HEK293 (cell line): ENCODE measurements around the gene SHISA9.

Experiments used
- CTCF ChIA-PET: fragments of 350-600 bp; formaldehyde crosslinking; extraction: SDS; loops from one replicate; lab custom pipeline; 2021; ENCODE audit warnings: antibody characterized with exemption; lab: Yijun Ruan, JAX
- POLR2A ChIA-PET: fragments of 300-600 bp; formaldehyde crosslinking; extraction: SDS; loops from one replicate; lab custom pipeline; 2020; ENCODE audit warnings: antibody characterized with exemption, inconsistent platforms; lab: Yijun Ruan, JAX
- H3K27ac ChIP-seq: fragments of 200-500 bp; sonication (Bioruptor generic); 2 replicates; pipeline ENCODE4 v1.5.1; 2014; ENCODE audit warnings: low read depth, low read length, control low read depth, inconsistent platforms; ENCODE audit errors: extremely low read depth
- H3K36me3 ChIP-seq, 2 experiments: fragments of 200-500 bp in 1 of 2; sonication (Bioruptor generic) in 1 of 2; 1 replicate in 1 of 2; 2 replicates in 1 of 2; pipeline ENCODE4 v1.5.1; 2014 to 2017; ENCODE audit warnings: inconsistent platforms in 2 of 2, low read length in 2 of 2; ENCODE audit not compliant: control insufficient read depth in 2 of 2, insufficient read depth in 1 of 2
- H3K4me1 ChIP-seq: fragments of 200-500 bp; sonication (Bioruptor generic); 2 replicates; pipeline ENCODE4 v1.5.1; 2014; ENCODE audit warnings: mild to moderate bottlenecking, low read length, inconsistent platforms; ENCODE audit not compliant: control insufficient read depth, insufficient read depth
- H3K4me3 ChIP-seq: 2 replicates; pipeline ENCODE4 v1.5.1; 2011; ENCODE audit warnings: low read depth, mild to moderate bottlenecking, control low read depth, low read length, moderate library complexity
- H3K9me3 ChIP-seq: fragments of 200-500 bp; sonication (Bioruptor generic); 2 replicates; pipeline ENCODE4 v1.5.1; 2014; ENCODE audit warnings: low read depth, low read length, inconsistent platforms; ENCODE audit not compliant: control insufficient read depth, insufficient read depth
- BCL11A ChIP-seq: fragments of 450-650 bp; formaldehyde crosslinking; IDR thresholded peaks from 2 replicates; pipeline ENCODE4 v1.5.1; 2016; ENCODE audit warnings: low read depth, missing biosample characterization, missing genetic modification characterization
- KLF10 ChIP-seq: fragments of 450-650 bp; IDR thresholded peaks from 2 replicates; pipeline ENCODE4 v1.5.1; 2018; ENCODE audit warnings: missing biosample characterization, mild to moderate bottlenecking, missing genetic modification characterization
- MYNN ChIP-seq: fragments of 450-650 bp; formaldehyde crosslinking; IDR thresholded peaks from 2 replicates; pipeline ENCODE4 v1.5.1; 2016; ENCODE audit warnings: missing biosample characterization, missing genetic modification characterization, borderline replicate concordance
- RBAK ChIP-seq: fragments of 450-650 bp; formaldehyde crosslinking; IDR thresholded peaks from 2 replicates; pipeline ENCODE4 v1.5.1; 2016; ENCODE audit warnings: missing biosample characterization, missing genetic modification characterization
- ZNF19 ChIP-seq: fragments of 450-650 bp; formaldehyde crosslinking; IDR thresholded peaks from 2 replicates; pipeline ENCODE4; 2016; ENCODE audit warnings: missing biosample characterization, missing genetic modification characterization, low read depth
- ZNF214 ChIP-seq: fragments of 450-650 bp; formaldehyde crosslinking; IDR thresholded peaks from 2 replicates; pipeline ENCODE4 v1.5.1; 2017; ENCODE audit warnings: missing biosample characterization, mild to moderate bottlenecking, missing genetic modification characterization, borderline replicate concordance
- ZNF473 ChIP-seq: fragments of 450-650 bp; formaldehyde crosslinking; IDR thresholded peaks from 2 replicates; pipeline ENCODE4 v1.5.1; 2017; ENCODE audit warnings: missing biosample characterization, missing genetic modification characterization
- ZNF610 ChIP-seq: fragments of 450-650 bp; formaldehyde crosslinking; IDR thresholded peaks from 2 replicates; pipeline ENCODE4 v1.5.1; 2016; ENCODE audit warnings: missing biosample characterization, missing genetic modification characterization, borderline replicate concordance
- ZNF623 ChIP-seq: fragments of 450-650 bp; formaldehyde crosslinking; IDR thresholded peaks from 2 replicates; pipeline ENCODE4 v1.5.1; 2016; ENCODE audit warnings: missing biosample characterization, missing genetic modification characterization
- ZNF654 ChIP-seq: fragments of 450-650 bp; formaldehyde crosslinking; IDR thresholded peaks from 2 replicates; pipeline ENCODE4 v1.5.1; 2016; ENCODE audit warnings: low read depth, missing biosample characterization, missing genetic modification characterization
- ZNF660 ChIP-seq: fragments of 450-650 bp; IDR thresholded peaks from 2 replicates; pipeline ENCODE4 v1.5.1; 2018; ENCODE audit warnings: missing biosample characterization, mild to moderate bottlenecking, missing genetic modification characterization
- ZSCAN30 ChIP-seq: fragments of 450-650 bp; IDR thresholded peaks from 2 replicates; pipeline ENCODE4 v1.5.1; 2018; ENCODE audit warnings: missing biosample characterization, mild to moderate bottlenecking, missing genetic modification characterization, moderate library complexity
- TF ChIP-seq, protein P1 (sequence below): fragments of 450-650 bp; formaldehyde crosslinking; IDR thresholded peaks from 2 replicates; pipeline ENCODE4 v1.5.1; 2016; ENCODE audit warnings: missing biosample characterization, missing genetic modification characterization
- TF ChIP-seq, protein P2 (sequence below): fragments of 450-650 bp; formaldehyde crosslinking; IDR thresholded peaks from 2 replicates; pipeline ENCODE4 v1.5.1; 2016; ENCODE audit warnings: missing biosample characterization, missing genetic modification characterization
- TF ChIP-seq, protein P3 (sequence below): fragments of 450-650 bp; formaldehyde crosslinking; IDR thresholded peaks from 2 replicates; pipeline ENCODE4 v1.5.1; 2016; ENCODE audit warnings: missing biosample characterization, missing genetic modification characterization
- TF ChIP-seq, protein P4 (sequence below): fragments of 450-650 bp; formaldehyde crosslinking; IDR thresholded peaks from 2 replicates; pipeline ENCODE4 v1.5.1; 2016; ENCODE audit warnings: missing biosample characterization, missing genetic modification characterization
- TF ChIP-seq, protein P5 (sequence below): fragments of 450-650 bp; formaldehyde crosslinking; optimal IDR thresholded peaks from 2 replicates; pipeline ENCODE3; 2016; ENCODE audit warnings: missing biosample characterization, mild to moderate bottlenecking, missing genetic modification characterization
- TF ChIP-seq, protein P6 (sequence below): fragments of 450-650 bp; formaldehyde crosslinking; IDR thresholded peaks from 2 replicates; pipeline ENCODE4 v1.5.1; 2017; ENCODE audit warnings: missing biosample characterization, missing genetic modification characterization
- TF ChIP-seq, protein P7 (sequence below): fragments of 450-650 bp; formaldehyde crosslinking; IDR thresholded peaks from 2 replicates; pipeline ENCODE4 v1.5.1; 2016; ENCODE audit warnings: missing biosample characterization, missing genetic modification characterization, low read depth

The SHISA9 gene

DNA sequence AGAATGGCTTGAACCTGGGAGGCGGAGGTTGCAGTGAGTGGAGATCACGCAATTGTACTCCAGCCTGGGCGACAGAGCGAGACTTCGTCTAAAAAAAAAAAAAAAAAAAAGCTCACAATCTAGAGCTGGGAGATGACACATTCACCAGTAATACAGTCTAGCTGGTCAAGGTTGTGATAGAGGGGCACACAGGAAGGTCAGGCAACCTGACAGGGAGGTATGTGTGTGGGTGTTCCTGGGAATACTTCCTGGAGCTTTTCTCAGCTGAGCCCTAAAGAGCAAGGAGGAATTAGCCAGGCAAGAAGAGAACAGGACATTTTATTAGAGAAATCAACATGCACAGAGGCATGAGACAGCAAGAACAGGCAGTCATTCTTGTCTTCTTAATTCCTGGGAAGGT, 216.7 kb downstream of the SHISA9 start:
- no peak overlapping the region for H3K27ac ChIP-seq
- POLR2A ChIA-PET: no interaction called here
- TF ChIP-seq, protein P1, sequence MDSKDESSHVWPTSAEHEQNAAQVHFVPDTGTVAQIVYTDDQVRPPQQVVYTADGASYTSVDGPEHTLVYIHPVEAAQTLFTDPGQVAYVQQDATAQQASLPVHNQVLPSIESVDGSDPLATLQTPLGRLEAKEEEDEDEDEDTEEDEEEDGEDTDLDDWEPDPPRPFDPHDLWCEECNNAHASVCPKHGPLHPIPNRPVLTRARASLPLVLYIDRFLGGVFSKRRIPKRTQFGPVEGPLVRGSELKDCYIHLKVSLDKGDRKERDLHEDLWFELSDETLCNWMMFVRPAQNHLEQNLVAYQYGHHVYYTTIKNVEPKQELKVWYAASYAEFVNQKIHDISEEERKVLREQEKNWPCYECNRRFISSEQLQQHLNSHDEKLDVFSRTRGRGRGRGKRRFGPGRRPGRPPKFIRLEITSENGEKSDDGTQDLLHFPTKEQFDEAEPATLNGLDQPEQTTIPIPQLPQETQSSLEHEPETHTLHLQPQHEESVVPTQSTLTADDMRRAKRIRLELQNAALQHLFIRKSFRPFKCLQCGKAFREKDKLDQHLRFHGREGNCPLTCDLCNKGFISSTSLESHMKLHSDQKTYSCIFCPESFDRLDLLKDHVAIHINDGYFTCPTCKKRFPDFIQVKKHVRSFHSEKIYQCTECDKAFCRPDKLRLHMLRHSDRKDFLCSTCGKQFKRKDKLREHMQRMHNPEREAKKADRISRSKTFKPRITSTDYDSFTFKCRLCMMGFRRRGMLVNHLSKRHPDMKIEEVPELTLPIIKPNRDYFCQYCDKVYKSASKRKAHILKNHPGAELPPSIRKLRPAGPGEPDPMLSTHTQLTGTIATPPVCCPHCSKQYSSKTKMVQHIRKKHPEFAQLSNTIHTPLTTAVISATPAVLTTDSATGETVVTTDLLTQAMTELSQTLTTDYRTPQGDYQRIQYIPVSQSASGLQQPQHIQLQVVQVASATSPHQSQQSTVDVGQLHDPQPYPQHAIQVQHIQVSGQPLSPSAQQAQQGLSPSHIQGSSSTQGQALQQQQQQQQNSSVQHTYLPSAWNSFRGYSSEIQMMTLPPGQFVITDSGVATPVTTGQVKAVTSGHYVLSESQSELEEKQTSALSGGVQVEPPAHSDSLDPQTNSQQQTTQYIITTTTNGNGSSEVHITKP: no peak
- TF ChIP-seq MYNN (tag by site-specific recombination) (no peak), ZNF654 (tag by site-specific recombination) (no peak), BCL11A (tag by site-specific recombination) (no peak), KLF10 (no peak), ZNF214 (no peak), ZSCAN30 (tag by site-specific recombination) (no peak), ZNF473 (tag by site-specific recombination) (no peak), RBAK (tag by site-specific recombination) (no peak), ZNF660 (tag by site-specific recombination) (no peak), ZNF19 (tag by site-specific recombination) (no peak), ZNF623 (tag by site-specific recombination) (no peak)
- TF ChIP-seq, protein P2, sequence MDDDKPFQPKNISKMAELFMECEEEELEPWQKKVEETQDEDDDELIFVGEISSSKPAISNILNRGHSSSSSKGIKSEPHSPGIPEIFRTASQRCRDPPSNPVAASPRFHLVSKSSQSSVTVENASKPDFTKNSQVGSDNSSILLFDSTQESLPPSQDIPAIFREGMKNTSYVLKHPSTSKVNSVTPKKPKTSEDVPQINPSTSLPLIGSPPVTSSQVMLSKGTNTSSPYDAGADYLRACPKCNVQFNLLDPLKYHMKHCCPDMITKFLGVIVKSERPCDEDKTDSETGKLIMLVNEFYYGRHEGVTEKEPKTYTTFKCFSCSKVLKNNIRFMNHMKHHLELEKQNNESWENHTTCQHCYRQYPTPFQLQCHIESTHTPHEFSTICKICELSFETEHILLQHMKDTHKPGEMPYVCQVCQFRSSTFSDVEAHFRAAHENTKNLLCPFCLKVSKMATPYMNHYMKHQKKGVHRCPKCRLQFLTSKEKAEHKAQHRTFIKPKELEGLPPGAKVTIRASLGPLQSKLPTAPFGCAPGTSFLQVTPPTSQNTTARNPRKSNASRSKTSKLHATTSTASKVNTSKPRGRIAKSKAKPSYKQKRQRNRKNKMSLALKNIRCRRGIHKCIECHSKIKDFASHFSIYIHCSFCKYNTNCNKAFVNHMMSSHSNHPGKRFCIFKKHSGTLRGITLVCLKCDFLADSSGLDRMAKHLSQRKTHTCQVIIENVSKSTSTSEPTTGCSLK (tag by site-specific recombination): no peak
- TF ChIP-seq, protein P3, sequence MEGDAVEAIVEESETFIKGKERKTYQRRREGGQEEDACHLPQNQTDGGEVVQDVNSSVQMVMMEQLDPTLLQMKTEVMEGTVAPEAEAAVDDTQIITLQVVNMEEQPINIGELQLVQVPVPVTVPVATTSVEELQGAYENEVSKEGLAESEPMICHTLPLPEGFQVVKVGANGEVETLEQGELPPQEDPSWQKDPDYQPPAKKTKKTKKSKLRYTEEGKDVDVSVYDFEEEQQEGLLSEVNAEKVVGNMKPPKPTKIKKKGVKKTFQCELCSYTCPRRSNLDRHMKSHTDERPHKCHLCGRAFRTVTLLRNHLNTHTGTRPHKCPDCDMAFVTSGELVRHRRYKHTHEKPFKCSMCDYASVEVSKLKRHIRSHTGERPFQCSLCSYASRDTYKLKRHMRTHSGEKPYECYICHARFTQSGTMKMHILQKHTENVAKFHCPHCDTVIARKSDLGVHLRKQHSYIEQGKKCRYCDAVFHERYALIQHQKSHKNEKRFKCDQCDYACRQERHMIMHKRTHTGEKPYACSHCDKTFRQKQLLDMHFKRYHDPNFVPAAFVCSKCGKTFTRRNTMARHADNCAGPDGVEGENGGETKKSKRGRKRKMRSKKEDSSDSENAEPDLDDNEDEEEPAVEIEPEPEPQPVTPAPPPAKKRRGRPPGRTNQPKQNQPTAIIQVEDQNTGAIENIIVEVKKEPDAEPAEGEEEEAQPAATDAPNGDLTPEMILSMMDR (tag by site-specific recombination): no peak
- TF ChIP-seq, protein P4, sequence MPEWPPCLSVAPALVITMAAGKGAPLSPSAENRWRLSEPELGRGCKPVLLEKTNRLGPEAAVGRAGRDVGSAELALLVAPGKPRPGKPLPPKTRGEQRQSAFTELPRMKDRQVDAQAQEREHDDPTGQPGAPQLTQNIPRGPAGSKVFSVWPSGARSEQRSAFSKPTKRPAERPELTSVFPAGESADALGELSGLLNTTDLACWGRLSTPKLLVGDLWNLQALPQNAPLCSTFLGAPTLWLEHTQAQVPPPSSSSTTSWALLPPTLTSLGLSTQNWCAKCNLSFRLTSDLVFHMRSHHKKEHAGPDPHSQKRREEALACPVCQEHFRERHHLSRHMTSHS (tag by site-specific recombination): no peak
- TF ChIP-seq, protein P5, sequence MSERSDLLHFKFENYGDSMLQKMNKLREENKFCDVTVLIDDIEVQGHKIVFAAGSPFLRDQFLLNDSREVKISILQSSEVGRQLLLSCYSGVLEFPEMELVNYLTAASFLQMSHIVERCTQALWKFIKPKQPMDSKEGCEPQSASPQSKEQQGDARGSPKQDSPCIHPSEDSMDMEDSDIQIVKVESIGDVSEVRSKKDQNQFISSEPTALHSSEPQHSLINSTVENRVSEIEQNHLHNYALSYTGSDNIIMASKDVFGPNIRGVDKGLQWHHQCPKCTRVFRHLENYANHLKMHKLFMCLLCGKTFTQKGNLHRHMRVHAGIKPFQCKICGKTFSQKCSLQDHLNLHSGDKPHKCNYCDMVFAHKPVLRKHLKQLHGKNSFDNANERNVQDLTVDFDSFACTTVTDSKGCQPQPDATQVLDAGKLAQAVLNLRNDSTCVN (tag by site-specific recombination): no peak
- TF ChIP-seq, all 188 proteins: peak for 0
- H3K4me3 ChIP-seq: no peak overlapping the region
- no peaks in the 10 kb centered on the region for H3K4me1 ChIP-seq
- CTCF ChIA-PET: no interaction called here
- H3K36me3 ChIP-seq: no peaks in the 10 kb centered on the region
- no peaks in the 10 kb centered on the region for H3K9me3 ChIP-seq

DNA sequence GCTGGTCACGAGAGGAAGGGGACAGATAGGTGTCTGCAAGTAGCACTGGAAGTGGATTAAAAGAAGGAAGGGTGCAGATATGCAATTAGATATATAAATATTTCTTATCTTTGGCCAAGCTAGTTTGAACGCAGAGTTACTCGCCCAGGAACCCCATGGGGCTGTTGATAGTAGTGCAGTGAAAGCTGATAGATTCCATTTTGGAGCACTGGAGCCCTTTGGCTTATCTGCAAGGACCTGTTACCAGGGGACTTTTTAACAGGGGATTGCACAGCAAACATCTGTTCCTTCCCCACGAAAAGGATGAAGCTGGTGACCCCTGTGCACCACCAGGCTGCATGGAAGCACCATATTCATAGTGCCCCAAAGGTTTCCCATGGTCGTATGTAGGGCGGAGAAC, 218.7 kb downstream of the SHISA9 start:
- POLR2A ChIA-PET: no interaction called here
- CTCF ChIA-PET: no interaction called here
- H3K36me3 ChIP-seq: no peaks in the 10 kb centered on the region
- no peak for TF ChIP-seq ZNF610
- TF ChIP-seq, protein P6, sequence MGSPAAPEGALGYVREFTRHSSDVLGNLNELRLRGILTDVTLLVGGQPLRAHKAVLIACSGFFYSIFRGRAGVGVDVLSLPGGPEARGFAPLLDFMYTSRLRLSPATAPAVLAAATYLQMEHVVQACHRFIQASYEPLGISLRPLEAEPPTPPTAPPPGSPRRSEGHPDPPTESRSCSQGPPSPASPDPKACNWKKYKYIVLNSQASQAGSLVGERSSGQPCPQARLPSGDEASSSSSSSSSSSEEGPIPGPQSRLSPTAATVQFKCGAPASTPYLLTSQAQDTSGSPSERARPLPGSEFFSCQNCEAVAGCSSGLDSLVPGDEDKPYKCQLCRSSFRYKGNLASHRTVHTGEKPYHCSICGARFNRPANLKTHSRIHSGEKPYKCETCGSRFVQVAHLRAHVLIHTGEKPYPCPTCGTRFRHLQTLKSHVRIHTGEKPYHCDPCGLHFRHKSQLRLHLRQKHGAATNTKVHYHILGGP: no peak
- TF ChIP-seq, protein P7, sequence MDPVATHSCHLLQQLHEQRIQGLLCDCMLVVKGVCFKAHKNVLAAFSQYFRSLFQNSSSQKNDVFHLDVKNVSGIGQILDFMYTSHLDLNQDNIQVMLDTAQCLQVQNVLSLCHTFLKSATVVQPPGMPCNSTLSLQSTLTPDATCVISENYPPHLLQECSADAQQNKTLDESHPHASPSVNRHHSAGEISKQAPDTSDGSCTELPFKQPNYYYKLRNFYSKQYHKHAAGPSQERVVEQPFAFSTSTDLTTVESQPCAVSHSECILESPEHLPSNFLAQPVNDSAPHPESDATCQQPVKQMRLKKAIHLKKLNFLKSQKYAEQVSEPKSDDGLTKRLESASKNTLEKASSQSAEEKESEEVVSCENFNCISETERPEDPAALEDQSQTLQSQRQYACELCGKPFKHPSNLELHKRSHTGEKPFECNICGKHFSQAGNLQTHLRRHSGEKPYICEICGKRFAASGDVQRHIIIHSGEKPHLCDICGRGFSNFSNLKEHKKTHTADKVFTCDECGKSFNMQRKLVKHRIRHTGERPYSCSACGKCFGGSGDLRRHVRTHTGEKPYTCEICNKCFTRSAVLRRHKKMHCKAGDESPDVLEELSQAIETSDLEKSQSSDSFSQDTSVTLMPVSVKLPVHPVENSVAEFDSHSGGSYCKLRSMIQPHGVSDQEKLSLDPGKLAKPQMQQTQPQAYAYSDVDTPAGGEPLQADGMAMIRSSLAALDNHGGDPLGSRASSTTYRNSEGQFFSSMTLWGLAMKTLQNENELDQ (tag by site-specific recombination): no peak

More for the DNA sequence above, 218.7 kb downstream of the SHISA9 start:
- no peaks in the 10 kb centered on the region for H3K4me1 ChIP-seq
- H3K27ac ChIP-seq: no peak overlapping the region
- no peak overlapping the region for H3K4me3 ChIP-seq
- no peaks in the 10 kb centered on the region for H3K9me3 ChIP-seq
